ENCODE results near the gene SUPT5H. TPM values are rescaled to one million over a fixed set of nuclear protein-coding genes. Genes with fewer than 3 reads are reported as not detected.

The SUPT5H gene
- total RNA-seq, 4 donors from 2014 or later = 41.7 to 87.4 (median 59.6) TPM

- no peak for TF ChIP-seq CTCF (IDR thresholded peaks at IDR 0.05; ENCODE audit: low read depth)
These were observed 14.4 kb upstream of the SUPT5H start for GRCh38 chr19:39430675-39431593.

- no peak for TF ChIP-seq CTCF (IDR thresholded peaks at IDR 0.05; ENCODE audit: low read depth)
These were observed 12.7 kb upstream of the SUPT5H start for GRCh38 chr19:39432677-39433025.

GRCh38 chr19:39433480-39434079 is 11.8 kb upstream of the SUPT5H start:
- TF ChIP-seq CTCF (IDR thresholded peaks at IDR 0.05; ENCODE audit: low read depth) = no peak

GRCh38 chr19:39434123-39435076 is 11.0 kb upstream of the SUPT5H start:
- TF ChIP-seq CTCF (IDR thresholded peaks at IDR 0.05; ENCODE audit: low read depth) = no peak

GRCh38 chr19:39435499-39436349 is 9.7 kb upstream of the SUPT5H start, which contains the start of gene RPS16:
Gene RPS16, minus strand, starts transcription at chr19:39435949. Its CDS starts 54 bp downstream, at chr19:39435895.
- no peak for TF ChIP-seq CTCF (IDR thresholded peaks at IDR 0.05; ENCODE audit: low read depth)

GRCh38 chr19:39436350-39436716 is 9.0 kb upstream of the SUPT5H start:
- no peak for TF ChIP-seq CTCF (IDR thresholded peaks at IDR 0.05; ENCODE audit: low read depth)
